Measurements from ENCODE around the gene GAS7. TPM values are rescaled to one million over a fixed set of nuclear protein-coding genes. Genes with fewer than 3 reads are reported as not detected.

Gene GAS7
- total and polyA plus RNA-seq, 7 donors, result 1.4 to 16.9 (median 7.0) TPM

GRCh38 chr17:10166176-10166935 lies 32.0 kb downstream of the GAS7 start:
- Histone ChIP-seq H3K9me3 (no peaks in the 10 kb centered on the region), H3K27ac (no peak overlapping the region), H3K27me3 (ENCODE audit: insufficient read depth in 3 of 3, low read length in 2 of 3) (no peaks in the 10 kb centered on the region), H3K4me1 (no peaks in the 10 kb centered on the region), H3K4me3 (no peak overlapping the region), H3K36me3 (ENCODE audit: insufficient read depth in 1 of 2, low read depth in 1 of 2) (no peaks in the 10 kb centered on the region)
- intact Hi-C loops (cut with DNase I), result no loop called here
- no peak for DNase-seq
- no peak for TF ChIP-seq CTCF (IDR thresholded peaks at IDR 0.05)
- ATAC-seq, result no peak
- 82 to 90% (median 84%) methylated on average over 7 of the region's 7 CpGs for WGBS, 3 donors

DNA sequence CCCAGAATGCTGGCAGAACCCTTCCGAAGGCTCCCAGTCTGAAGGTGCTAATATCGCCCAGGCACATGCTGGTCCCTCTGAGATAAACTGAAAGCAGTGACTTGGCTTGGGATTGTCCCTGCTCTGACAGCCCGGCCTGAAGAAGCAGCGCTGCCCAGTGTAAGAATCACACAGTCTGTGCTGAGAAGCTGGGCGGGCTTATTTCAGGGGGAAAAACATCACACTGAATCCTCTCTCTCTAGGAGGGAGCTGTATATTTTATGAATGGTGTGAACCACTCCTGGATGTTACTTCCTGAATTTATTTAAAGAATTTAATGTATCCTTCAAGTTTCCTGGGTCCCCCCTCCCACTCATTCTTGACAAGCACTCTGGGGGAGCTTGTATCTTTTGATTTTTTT lies 36.3 kb downstream of the GAS7 start:
- 76 to 77% (median 77%) methylated on average over 5 of the region's 5 CpGs for WGBS, 3 donors
- no peaks in the 10 kb centered on the region for H3K36me3 ChIP-seq (ENCODE audit: insufficient read depth in 1 of 2, low read depth in 1 of 2)
- no peaks in the 10 kb centered on the region for H3K9me3 ChIP-seq
- no peak for ATAC-seq
- H3K27me3 ChIP-seq (ENCODE audit: insufficient read depth in 3 of 3, low read length in 2 of 3), result no peaks in the 10 kb centered on the region
- no peak overlapping the region for H3K4me3 ChIP-seq
- H3K27ac ChIP-seq, result no peak overlapping the region
- no peaks in the 10 kb centered on the region for H3K4me1 ChIP-seq
- no peak for TF ChIP-seq CTCF (IDR thresholded peaks at IDR 0.05)
- no peak for DNase-seq
- intact Hi-C loops (cut with DNase I), result no loop called here

DNA sequence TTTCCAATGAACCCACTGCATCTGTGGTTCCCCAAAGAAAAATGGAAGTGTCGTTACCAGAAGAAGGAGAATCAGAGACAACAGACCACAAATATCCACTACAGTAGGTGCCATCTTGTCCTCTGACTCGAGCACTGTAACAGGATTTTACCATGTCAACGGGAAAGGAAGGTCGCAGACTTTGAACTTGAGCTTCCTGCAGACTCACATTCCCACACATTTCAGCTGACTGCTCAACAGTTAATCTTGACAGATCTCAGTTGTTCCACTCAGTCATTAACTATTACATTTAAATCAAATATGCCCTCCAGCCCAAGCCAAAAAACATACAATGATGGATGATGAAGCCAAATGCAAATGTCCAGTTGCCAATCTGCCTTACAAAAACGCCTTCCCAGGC lies 37.0 kb downstream of the GAS7 start:
- TF ChIP-seq CTCF (IDR thresholded peaks at IDR 0.05), result no peak
- 65 to 71% (median 70%) methylated on average over 5 of the region's 5 CpGs for WGBS, 3 donors

GRCh38 chr17:10156948-10157607 lies 41.3 kb downstream of the GAS7 start:
- 51 to 54% (median 53%) methylated on average over 11 of the region's 11 CpGs for WGBS, 3 donors
- intact Hi-C loops (cut with DNase I), result no loop called here
- peak in 3 of 4 donors; percentile 26 to 44 (median 41) for ATAC-seq

More for the DNA sequence above, 37.0 kb downstream of the GAS7 start:
- intact Hi-C loops (cut with DNase I), result no loop called here
- Histone ChIP-seq H3K36me3 (ENCODE audit: insufficient read depth in 1 of 2, low read depth in 1 of 2) (no peaks in the 10 kb centered on the region), H3K27me3 (ENCODE audit: insufficient read depth in 3 of 3, low read length in 2 of 3) (no peaks in the 10 kb centered on the region), H3K27ac (no peak overlapping the region), H3K9me3 (no peaks in the 10 kb centered on the region), H3K4me3 (no peak overlapping the region), H3K4me1 (no peaks in the 10 kb centered on the region)
- no peak for DNase-seq
- no peak for ATAC-seq

More at GRCh38 chr17:10156948-10157607, 41.3 kb downstream of the GAS7 start:
- Histone ChIP-seq H3K27me3 (ENCODE audit: insufficient read depth in 3 of 3, low read length in 2 of 3) (no peaks in the 10 kb centered on the region), H3K36me3 (ENCODE audit: insufficient read depth in 1 of 2, low read depth in 1 of 2) (no peaks in the 10 kb centered on the region), H3K9me3 (no peaks in the 10 kb centered on the region), H3K27ac (peak overlapping the region; percentile 30), H3K4me1 (no peaks in the 10 kb centered on the region), H3K4me3 (no peak overlapping the region)
- no peak for TF ChIP-seq CTCF (IDR thresholded peaks at IDR 0.05)
- peak; percentile 40 to 70 for DNase-seq

Data from psoas muscle (tissue), 8 donors.